Uterus (tissue), 2 donors: ENCODE results near the gene GRIK5.

ENCODE experiments used
- POLR2A ChIP-seq, 2 donors: fragments of 450-650 bp; IDR thresholded peaks; one replicate each; pipeline ENCODE4 v1.6.1; 2016; ENCODE audit warnings: antibody characterized with exemption in 2 of 2, mild to moderate bottlenecking in 1 of 2, moderate library complexity in 1 of 2
- TF ChIP-seq, protein P1 (sequence below), 4 experiments: fragments of 200-600 bp in 2 of 4; fragments of 450-650 bp in 2 of 4; sonication (generic) in 2 of 4; IDR thresholded peaks; one replicate each; pipeline ENCODE4 v1.5.1; 2016 to 2019; ENCODE audit warnings: antibody characterized with exemption in 4 of 4, mild to moderate bottlenecking in 2 of 4, moderate library complexity in 1 of 4

DNA sequence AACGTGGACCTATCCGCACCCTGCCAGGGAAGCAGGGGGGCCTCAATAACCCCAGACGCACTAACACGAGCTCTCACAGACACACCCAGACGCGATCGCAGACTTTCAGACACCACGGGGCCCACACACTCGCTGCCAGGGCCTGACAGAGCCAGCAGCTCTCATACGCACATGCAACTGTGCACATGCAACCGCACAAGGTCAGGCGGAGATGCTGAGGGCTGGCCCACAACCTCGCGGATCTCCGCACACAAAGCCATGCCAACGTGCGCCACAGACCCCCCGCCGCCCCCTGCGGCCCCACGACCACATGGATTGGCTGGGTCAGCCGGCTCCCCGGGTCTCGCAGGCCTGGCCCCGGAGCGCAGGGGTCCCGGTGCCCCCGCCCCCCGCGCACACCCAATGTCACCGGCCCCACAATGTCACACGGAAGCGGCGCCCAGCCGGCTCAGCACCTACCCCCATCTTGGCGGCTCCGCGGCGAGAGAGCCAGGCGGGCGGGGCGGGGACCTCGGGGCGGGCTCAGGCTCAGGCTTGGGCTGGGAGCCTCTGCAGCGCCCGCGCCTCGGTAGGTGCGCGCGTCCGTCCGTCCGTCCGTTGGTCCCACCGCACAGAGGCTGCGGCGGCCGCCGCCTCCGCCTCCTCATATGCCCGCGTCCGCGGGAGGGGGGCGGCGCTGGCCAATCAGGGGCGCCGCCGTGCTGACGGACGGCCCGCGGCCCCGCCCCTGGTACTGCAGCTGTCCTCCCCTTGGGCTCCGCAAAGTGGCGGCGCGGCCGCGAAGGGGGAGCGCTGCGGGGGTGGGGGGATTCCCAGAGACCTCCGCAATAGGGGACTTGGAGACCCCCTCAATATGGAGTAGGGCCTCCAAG, 76.2 kb downstream of the GRIK5 start, which contains the start of gene ATP1A3:
- TF ChIP-seq, protein P1, sequence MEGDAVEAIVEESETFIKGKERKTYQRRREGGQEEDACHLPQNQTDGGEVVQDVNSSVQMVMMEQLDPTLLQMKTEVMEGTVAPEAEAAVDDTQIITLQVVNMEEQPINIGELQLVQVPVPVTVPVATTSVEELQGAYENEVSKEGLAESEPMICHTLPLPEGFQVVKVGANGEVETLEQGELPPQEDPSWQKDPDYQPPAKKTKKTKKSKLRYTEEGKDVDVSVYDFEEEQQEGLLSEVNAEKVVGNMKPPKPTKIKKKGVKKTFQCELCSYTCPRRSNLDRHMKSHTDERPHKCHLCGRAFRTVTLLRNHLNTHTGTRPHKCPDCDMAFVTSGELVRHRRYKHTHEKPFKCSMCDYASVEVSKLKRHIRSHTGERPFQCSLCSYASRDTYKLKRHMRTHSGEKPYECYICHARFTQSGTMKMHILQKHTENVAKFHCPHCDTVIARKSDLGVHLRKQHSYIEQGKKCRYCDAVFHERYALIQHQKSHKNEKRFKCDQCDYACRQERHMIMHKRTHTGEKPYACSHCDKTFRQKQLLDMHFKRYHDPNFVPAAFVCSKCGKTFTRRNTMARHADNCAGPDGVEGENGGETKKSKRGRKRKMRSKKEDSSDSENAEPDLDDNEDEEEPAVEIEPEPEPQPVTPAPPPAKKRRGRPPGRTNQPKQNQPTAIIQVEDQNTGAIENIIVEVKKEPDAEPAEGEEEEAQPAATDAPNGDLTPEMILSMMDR (IDR thresholded peaks at IDR 0.05), result no peak
- TF ChIP-seq POLR2A (IDR thresholded peaks at IDR 0.05), result no peak
